Measurements from ENCODE around the gene ANKMY2.

DNA sequence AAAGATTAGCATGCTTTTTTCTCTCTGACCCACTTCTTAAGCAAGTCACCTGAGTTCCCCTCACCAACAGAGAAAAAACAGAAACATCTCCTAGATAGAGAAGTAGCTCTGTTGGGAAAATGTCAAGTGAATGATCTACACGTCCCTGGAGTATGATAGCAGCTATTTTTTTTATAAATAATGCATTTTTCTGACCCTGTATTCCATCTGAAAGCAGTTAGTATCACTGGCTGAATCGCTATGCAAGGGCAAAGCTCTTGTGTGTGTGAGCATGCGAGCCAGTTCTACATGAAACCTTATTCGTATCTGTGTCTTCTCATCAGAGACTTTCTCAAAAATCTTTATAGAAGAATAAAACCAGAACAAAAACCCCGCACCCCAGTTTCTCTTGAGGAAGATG lies 8.2 kb downstream of the ANKMY2 start:
- TF ChIP-seq FOXM1 (IDR thresholded peaks at IDR 0.05; ENCODE audit: borderline replicate concordance) (no peak), FOXA1 (IDR thresholded peaks at IDR 0.05) (no peak), FOXK2 (IDR thresholded peaks at IDR 0.05) (no peak), LEF1 (IDR thresholded peaks at IDR 0.05; ENCODE audit: borderline replicate concordance) (no peak), BHLHE40 (IDR thresholded peaks at IDR 0.05; ENCODE audit: borderline replicate concordance) (no peak), SP1 (IDR thresholded peaks at IDR 0.05) (no peak), L3MBTL2 (conservative IDR thresholded peaks at IDR 0.05) (no peak), CTBP1 (IDR thresholded peaks at IDR 0.05; ENCODE audit: borderline replicate concordance) (no peak), ELF4 (IDR thresholded peaks at IDR 0.05) (no peak), ARNT (IDR thresholded peaks at IDR 0.05) (no peak), SUZ12 (IDR thresholded peaks at IDR 0.05) (no peak), HDGF (IDR thresholded peaks at IDR 0.05; ENCODE audit: borderline replicate concordance) (no peak), TARDBP (IDR thresholded peaks at IDR 0.05) (no peak)
- TF ChIP-seq, protein P1, sequence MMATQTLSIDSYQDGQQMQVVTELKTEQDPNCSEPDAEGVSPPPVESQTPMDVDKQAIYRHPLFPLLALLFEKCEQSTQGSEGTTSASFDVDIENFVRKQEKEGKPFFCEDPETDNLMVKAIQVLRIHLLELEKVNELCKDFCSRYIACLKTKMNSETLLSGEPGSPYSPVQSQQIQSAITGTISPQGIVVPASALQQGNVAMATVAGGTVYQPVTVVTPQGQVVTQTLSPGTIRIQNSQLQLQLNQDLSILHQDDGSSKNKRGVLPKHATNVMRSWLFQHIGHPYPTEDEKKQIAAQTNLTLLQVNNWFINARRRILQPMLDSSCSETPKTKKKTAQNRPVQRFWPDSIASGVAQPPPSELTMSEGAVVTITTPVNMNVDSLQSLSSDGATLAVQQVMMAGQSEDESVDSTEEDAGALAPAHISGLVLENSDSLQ (IDR thresholded peaks at IDR 0.05), result no peak

Measured in HEK293T (cell line).